Tibial nerve (tissue), 4 donors: ENCODE results near the gene ADGRL3. TPM values are rescaled to one million over a fixed set of nuclear protein-coding genes. Genes with fewer than 3 reads are reported as not detected.

Source experiments
- DNase-seq, 2 donors: peaks; one replicate each; pipeline ENCODE4 v3.0.0-alpha.2; 2019; ENCODE audit warnings: low spot score in 2 of 2
- H3K27ac ChIP-seq, 4 donors: fragments of 200-600 bp; sonication (generic) in 3 of 4; one replicate each; pipeline ENCODE4 v1.5.1; 2017 to 2019; ENCODE audit warnings: mild to moderate bottlenecking in 1 of 4
- H3K27me3 ChIP-seq, 2 donors: fragments of 200-600 bp; sonication (generic) in 1 of 2; one replicate each; pipeline versions ENCODE4 v1.5.1 to v1.6.0; 2017 to 2019
- H3K36me3 ChIP-seq, 3 donors: fragments of 200-600 bp; sonication (generic); one replicate each; pipeline ENCODE4 v1.5.1; 2018 to 2019
- H3K4me1 ChIP-seq, 4 donors: fragments of 200-600 bp; sonication (generic) in 3 of 4; one replicate each; pipeline ENCODE4 v1.5.1; 2017 to 2019
- H3K4me3 ChIP-seq, 4 donors: fragments of 200-600 bp; sonication (generic) in 3 of 4; one replicate each; pipeline ENCODE4 v1.5.1; 2017 to 2019; ENCODE audit warnings: mild to moderate bottlenecking in 1 of 4, moderate library complexity in 1 of 4
- H3K9me3 ChIP-seq, 4 donors: fragments of 200-600 bp; sonication (generic) in 3 of 4; one replicate each; pipeline ENCODE4 v1.5.1; 2017 to 2019
- CTCF ChIP-seq, 5 experiments: fragments of 200-600 bp in 3 of 5; fragments of 450-650 bp in 2 of 5; sonication (generic) in 3 of 5; IDR thresholded peaks; one replicate each; pipeline ENCODE4 v1.5.1; 2016 to 2019; ENCODE audit warnings: antibody characterized with exemption in 5 of 5, mild to moderate bottlenecking in 3 of 5, moderate library complexity in 2 of 5
- EP300 ChIP-seq, 2 donors: sonication (generic); formaldehyde crosslinking; IDR thresholded peaks; one replicate each; pipeline ENCODE4 v1.6.1; 2017; ENCODE audit warnings: antibody characterized with exemption in 2 of 2, mild to moderate bottlenecking in 1 of 2
- POLR2A ChIP-seq, 2 donors: fragments of 450-650 bp; IDR thresholded peaks; one replicate each; pipeline ENCODE4 v1.6.1; 2017; ENCODE audit warnings: antibody characterized with exemption in 2 of 2, mild to moderate bottlenecking in 2 of 2, moderate library complexity in 2 of 2
- WGBS, 2 donors: methylation state at CpG; one replicate each; pipeline ENCODE4 v1.1.5; 2018; 5-methylcytosine and 5-hydroxymethylcytosine counted together
- total RNA-seq, 4 donors: library from RNA; depleted of rRNA; stranded (reverse); fragments of >200 nt; gene quantifications; one replicate each; pipeline ENCODE4 v1.1.0, GENCODE V29; 2016

ADGRL3 gene
- total RNA-seq, 4 donors from 2014 or later = 20.1 to 51.3 (median 28.2) TPM

GRCh38 chr4:61771056-61771455 is 570.9 kb downstream of the ADGRL3 start:
- no peaks in the 10 kb centered on the region for H3K9me3 ChIP-seq
- H3K4me1 ChIP-seq = no peaks in the 10 kb centered on the region
- TF ChIP-seq POLR2A (IDR thresholded peaks at IDR 0.05) = no peak
- TF ChIP-seq EP300 (IDR thresholded peaks at IDR 0.05) = no peak
- no peak for TF ChIP-seq CTCF (IDR thresholded peaks at IDR 0.05)
- H3K27ac ChIP-seq = no peak overlapping the region
- H3K4me3 ChIP-seq = no peak overlapping the region
- 43 to 88% methylated on average over 1 of the region's 1 CpG for WGBS, 2 donors
- H3K36me3 ChIP-seq = no peaks in the 10 kb centered on the region
- no peak for DNase-seq
- no peaks in the 10 kb centered on the region for H3K27me3 ChIP-seq

- Histone ChIP-seq H3K27me3 (no peaks in the 10 kb centered on the region), H3K36me3 (no peaks in the 10 kb centered on the region), H3K27ac (no peak overlapping the region), H3K4me1 (no peaks in the 10 kb centered on the region), H3K4me3 (no peak overlapping the region), H3K9me3 (no peaks in the 10 kb centered on the region)
- no peak for DNase-seq
- WGBS, 2 donors = 52 to 56% methylated on average over 1 of the region's 1 CpG
- TF ChIP-seq CTCF (IDR thresholded peaks at IDR 0.05) = no peak
- no peak for TF ChIP-seq EP300 (IDR thresholded peaks at IDR 0.05)
- TF ChIP-seq POLR2A (IDR thresholded peaks at IDR 0.05) = no peak
Observed at GRCh38 chr4:61772126-61772525, 572.0 kb downstream of the ADGRL3 start.

DNA sequence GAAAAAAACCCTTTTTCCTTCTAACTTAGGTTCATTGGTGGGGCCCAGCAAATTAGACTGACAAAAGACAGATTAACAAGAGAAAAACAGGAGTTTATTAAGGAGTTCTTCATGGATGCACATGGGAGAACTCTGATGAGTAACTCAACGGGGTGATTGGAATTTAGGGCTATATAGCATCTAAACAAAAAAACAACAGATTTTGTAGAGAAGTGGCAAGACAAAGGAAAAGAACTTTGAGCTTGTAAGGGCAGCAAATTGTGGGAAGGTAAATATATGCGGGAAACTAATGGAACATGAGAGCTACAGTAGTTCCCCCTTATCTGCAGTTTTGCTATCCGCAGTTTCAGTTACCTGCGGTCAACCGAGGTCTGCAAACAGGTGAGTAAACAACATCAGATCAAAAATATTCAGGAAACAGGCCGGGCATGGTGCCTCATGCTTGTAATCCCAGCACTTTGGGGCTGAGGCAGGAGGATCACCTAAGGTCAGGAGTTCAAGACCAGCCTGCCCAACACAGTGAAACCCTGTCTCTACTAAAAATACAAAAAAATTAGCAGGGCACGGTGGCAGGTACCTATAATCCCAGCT is 573.6 kb downstream of the ADGRL3 start:
- no peak overlapping the region for H3K4me3 ChIP-seq
- no peaks in the 10 kb centered on the region for H3K36me3 ChIP-seq
- 74% methylated on average over 7 of the region's 7 CpGs for WGBS, 2 donors
- H3K27ac ChIP-seq = no peak overlapping the region
- TF ChIP-seq CTCF (IDR thresholded peaks at IDR 0.05) = no peak
- TF ChIP-seq POLR2A (IDR thresholded peaks at IDR 0.05) = no peak
- TF ChIP-seq EP300 (IDR thresholded peaks at IDR 0.05) = no peak
- DNase-seq = no peak
- H3K4me1 ChIP-seq = no peaks in the 10 kb centered on the region
- no peaks in the 10 kb centered on the region for H3K27me3 ChIP-seq
- no peaks in the 10 kb centered on the region for H3K9me3 ChIP-seq

GRCh38 chr4:61782133-61782532 is 582.0 kb downstream of the ADGRL3 start:
- no peaks in the 10 kb centered on the region for H3K27me3 ChIP-seq
- TF ChIP-seq EP300 (IDR thresholded peaks at IDR 0.05) (no peak), POLR2A (IDR thresholded peaks at IDR 0.05) (no peak), CTCF (IDR thresholded peaks at IDR 0.05) (no peak)
- DNase-seq = no peak
- no peaks in the 10 kb centered on the region for H3K9me3 ChIP-seq
- H3K4me1 ChIP-seq = no peaks in the 10 kb centered on the region
- H3K36me3 ChIP-seq = no peaks in the 10 kb centered on the region
- WGBS, 2 donors = 30 to 32% methylated on average over 1 of the region's 1 CpG
- no peak overlapping the region for H3K4me3 ChIP-seq
- no peak overlapping the region for H3K27ac ChIP-seq

DNA sequence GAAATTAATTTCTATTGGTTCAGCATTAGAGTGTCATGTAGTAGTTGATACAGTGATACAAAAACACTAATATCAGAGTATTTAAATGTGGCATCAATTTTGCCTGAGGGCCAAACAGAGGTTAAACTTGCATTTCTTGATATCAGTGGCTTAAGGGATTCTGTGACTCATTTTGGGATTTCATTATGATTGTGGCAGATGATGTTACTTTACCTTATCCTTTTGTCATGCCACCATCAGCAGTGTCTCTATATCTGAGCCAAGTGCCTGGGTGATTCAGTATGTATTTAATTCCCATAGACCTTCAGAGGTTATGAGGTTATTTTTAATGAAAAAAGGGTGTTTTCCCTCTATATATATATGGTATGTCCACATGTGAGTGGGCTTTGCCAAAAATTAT is 582.9 kb downstream of the ADGRL3 start:
- Histone ChIP-seq H3K4me1 (no peaks in the 10 kb centered on the region), H3K27me3 (no peaks in the 10 kb centered on the region), H3K4me3 (no peak overlapping the region), H3K27ac (no peak overlapping the region), H3K9me3 (no peaks in the 10 kb centered on the region), H3K36me3 (no peaks in the 10 kb centered on the region)
- DNase-seq = no peak
- TF ChIP-seq CTCF (IDR thresholded peaks at IDR 0.05) (no peak), EP300 (IDR thresholded peaks at IDR 0.05) (no peak), POLR2A (IDR thresholded peaks at IDR 0.05) (no peak)
